Neural cell (in vitro differentiated cells): ENCODE data around the gene IBTK.

Experiments
- EZH2 ChIP-seq: fragments of 200-600, 300-800 bp; shearing (Covaris generic), sonication (generic); IDR thresholded peaks from 2 replicates; pipeline ENCODE4 v1.6.1; 2014; ENCODE audit warnings: antibody characterized with exemption, low read length, borderline replicate concordance, mild to moderate bottlenecking; ENCODE audit not compliant: insufficient read depth, poor library complexity, severe bottlenecking
- POLR2AphosphoS5 ChIP-seq: IDR thresholded peaks from 2 replicates; pipeline ENCODE4 v1.6.1; 2012
- TF ChIP-seq, protein P1 (sequence below): fragments of 450-650 bp; IDR thresholded peaks from 2 replicates; pipeline ENCODE4 v1.5.1; 2014; ENCODE audit warnings: antibody characterized with exemption, mild to moderate bottlenecking, moderate library complexity; ENCODE audit not compliant: poor library complexity, severe bottlenecking
- TF ChIP-seq, protein P2 (sequence below): IDR thresholded peaks from 2 replicates; pipeline ENCODE4 v1.6.1; 2012; ENCODE audit warnings: borderline replicate concordance

DNA sequence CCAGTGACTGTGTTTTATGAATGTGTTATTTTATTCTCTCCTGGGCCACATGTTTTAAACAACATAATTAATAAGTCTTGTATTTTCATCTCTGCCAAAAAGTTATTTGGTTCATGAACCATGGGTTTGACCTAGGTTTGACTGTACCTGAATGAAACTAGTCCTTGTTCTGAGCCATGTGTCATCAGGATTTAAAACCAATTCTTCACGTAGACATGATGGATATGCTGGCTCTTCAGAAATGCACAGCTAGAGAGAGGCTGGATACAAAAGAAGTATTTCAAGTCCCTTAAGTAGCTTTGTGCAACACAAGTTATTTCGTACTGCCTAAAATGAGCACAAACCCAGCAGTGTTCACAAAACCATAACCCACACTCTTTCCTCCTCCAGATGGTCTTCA, 116.1 kb downstream of the IBTK start:
- TF ChIP-seq, protein P1, sequence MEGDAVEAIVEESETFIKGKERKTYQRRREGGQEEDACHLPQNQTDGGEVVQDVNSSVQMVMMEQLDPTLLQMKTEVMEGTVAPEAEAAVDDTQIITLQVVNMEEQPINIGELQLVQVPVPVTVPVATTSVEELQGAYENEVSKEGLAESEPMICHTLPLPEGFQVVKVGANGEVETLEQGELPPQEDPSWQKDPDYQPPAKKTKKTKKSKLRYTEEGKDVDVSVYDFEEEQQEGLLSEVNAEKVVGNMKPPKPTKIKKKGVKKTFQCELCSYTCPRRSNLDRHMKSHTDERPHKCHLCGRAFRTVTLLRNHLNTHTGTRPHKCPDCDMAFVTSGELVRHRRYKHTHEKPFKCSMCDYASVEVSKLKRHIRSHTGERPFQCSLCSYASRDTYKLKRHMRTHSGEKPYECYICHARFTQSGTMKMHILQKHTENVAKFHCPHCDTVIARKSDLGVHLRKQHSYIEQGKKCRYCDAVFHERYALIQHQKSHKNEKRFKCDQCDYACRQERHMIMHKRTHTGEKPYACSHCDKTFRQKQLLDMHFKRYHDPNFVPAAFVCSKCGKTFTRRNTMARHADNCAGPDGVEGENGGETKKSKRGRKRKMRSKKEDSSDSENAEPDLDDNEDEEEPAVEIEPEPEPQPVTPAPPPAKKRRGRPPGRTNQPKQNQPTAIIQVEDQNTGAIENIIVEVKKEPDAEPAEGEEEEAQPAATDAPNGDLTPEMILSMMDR, result no peak
- TF ChIP-seq POLR2AphosphoS5 (no peak), EZH2 (no peak)
- TF ChIP-seq, protein P2, sequence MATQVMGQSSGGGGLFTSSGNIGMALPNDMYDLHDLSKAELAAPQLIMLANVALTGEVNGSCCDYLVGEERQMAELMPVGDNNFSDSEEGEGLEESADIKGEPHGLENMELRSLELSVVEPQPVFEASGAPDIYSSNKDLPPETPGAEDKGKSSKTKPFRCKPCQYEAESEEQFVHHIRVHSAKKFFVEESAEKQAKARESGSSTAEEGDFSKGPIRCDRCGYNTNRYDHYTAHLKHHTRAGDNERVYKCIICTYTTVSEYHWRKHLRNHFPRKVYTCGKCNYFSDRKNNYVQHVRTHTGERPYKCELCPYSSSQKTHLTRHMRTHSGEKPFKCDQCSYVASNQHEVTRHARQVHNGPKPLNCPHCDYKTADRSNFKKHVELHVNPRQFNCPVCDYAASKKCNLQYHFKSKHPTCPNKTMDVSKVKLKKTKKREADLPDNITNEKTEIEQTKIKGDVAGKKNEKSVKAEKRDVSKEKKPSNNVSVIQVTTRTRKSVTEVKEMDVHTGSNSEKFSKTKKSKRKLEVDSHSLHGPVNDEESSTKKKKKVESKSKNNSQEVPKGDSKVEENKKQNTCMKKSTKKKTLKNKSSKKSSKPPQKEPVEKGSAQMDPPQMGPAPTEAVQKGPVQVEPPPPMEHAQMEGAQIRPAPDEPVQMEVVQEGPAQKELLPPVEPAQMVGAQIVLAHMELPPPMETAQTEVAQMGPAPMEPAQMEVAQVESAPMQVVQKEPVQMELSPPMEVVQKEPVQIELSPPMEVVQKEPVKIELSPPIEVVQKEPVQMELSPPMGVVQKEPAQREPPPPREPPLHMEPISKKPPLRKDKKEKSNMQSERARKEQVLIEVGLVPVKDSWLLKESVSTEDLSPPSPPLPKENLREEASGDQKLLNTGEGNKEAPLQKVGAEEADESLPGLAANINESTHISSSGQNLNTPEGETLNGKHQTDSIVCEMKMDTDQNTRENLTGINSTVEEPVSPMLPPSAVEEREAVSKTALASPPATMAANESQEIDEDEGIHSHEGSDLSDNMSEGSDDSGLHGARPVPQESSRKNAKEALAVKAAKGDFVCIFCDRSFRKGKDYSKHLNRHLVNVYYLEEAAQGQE, result no peak
